Measurements from ENCODE around the gene EED.
A peak's percentile ranks its signal among the peaks of the same experiment; 100 is the strongest.
"Not testable (repeated sequence)": the region's sequence is repeated elsewhere in the genome, so short reads cannot be mapped to it uniquely, and the experiment has no call there.

The EED gene

GRCh38 chr11:86219311-86220193 is 25.0 kb upstream of the EED start:
- no peak for DNase-seq (ENCODE audit: low read depth)

DNA sequence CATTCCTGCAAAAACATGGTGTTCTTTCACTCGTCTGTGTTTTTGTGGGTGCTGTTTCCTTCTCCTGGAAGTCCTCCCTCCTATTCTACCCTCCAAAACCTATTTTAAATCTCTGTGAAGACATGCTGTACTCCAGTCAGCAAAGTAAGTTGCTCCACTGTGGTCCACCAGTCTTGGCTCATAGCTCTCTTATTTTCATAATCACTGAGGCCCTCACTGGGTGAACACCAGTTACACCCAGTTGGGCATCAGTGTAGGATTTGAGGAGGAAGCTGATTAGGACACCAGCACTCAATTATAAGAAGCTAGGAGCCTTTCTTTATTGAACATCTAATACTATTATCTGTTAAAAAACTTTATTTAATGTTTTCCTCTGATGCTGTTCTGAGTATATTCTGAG is 23.9 kb upstream of the EED start:
- DNase-seq (ENCODE audit: low read depth): no peak

DNA sequence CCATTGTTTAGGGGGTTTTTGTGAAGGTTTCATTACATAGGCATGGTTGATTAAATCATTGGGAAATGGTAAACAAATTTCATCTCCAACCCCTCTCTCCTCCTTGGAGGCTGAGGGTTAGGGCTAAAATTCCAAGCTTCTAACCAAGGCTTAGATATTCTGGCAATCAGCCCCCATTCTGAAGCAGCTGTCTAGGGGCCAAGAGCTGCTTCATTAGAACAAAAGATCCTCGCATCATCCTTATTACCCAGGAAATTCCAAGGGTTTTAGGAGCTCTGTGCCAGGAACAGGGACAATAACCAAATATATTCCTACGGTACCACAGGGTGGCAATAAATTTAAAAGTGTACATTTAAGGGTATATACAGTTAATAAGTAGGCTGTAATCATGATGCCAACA is 22.5 kb upstream of the EED start:
- DNase-seq (ENCODE audit: low read depth): no peak

DNA sequence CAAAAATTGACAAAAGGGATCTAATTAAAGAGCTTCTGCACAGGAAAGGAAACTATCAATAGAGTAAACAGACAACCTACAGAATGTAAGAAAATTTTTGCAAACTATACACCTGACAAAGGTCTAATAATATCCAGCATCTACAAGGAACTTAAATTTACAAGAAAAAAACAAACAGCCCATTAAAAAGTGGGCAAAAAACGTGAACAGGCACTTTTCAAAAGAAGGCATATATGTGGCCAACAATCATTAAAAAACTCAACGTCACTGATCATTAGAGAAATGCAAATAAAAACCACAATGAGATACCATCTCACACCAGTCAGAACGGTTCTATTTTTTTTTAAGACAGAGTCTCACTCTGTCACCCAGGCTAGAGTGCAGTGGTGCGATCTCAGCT is 20.0 kb upstream of the EED start:
- DNase-seq (ENCODE audit: low read depth): not testable (repeated sequence)

DNA sequence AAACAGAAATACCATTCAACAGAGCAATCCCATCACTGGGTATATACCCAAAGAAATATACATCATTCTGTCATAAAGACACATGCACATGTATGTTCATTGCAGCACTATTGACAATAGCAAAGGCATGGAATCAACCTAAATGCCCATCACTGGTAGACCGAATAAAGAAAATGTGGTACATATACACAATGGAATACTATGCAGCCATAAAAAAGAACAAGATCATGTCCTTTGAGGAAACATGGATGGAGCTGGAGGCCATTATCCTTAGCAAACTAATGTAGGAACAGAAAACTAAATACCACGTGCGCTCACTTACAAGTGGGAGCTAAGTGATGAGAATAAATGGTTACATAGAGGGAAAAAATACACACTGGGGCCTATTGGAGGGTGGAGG is 19.2 kb upstream of the EED start:
- not testable (repeated sequence) for DNase-seq (ENCODE audit: low read depth)

- no peak for DNase-seq (ENCODE audit: low read depth)
Observed at GRCh38 chr11:86228269-86229038, 16.1 kb upstream of the EED start.

DNA sequence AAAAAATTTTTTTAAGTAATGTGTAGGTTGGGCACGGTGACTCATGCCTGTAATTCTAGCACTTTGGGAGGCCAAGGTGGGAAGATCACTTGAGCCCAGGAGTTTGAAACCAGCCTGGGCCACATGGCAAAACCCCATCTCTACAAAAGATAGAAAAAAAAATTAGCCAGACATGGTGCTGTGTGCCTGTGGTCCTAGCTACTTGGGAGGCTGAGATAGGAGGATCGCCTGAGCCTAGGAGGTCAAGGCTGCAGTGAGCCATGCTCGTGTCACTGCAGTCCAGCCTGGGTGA is 15.6 kb upstream of the EED start:
- not testable (repeated sequence) for DNase-seq (ENCODE audit: low read depth)

DNA sequence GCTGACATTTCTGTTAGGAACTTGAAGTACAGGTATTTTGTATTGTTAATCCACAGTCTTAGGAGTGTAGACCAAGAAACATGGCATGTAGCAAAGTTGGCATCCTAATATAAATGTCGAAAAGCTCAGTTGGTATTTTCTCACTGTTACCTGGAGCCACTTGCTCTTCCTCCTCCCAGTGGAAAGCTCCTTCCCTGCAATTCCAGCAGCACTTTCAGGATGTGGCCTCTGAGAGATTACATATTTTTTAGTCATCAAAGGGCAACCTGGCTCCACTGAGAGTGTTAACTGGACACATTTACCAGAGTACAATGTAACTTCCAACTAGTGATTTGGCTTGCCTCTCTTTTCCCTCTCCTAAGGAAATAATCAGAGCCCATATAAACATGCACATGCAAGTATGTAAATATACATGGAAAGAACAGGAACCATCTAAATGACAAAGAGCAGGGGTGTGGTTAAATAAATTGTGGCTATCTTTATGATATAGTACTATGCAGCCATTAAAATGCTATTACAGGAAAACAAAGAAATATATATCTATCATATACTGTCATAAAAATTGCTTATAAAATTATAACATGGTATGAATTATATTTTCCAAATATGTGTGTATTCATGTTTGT is 14.3 kb upstream of the EED start:
- no peak for DNase-seq (ENCODE audit: low read depth)

GRCh38 chr11:86230921-86231434 is 13.6 kb upstream of the EED start:
- peak; percentile 23 for DNase-seq (ENCODE audit: low read depth)

- no peak for DNase-seq (ENCODE audit: low read depth)
Observed at GRCh38 chr11:86232556-86232955, 12.0 kb upstream of the EED start.

- DNase-seq (ENCODE audit: low read depth): no peak
Observed at GRCh38 chr11:86234831-86235461, 9.6 kb upstream of the EED start.

- DNase-seq (ENCODE audit: low read depth): no peak
Observed at GRCh38 chr11:86237267-86237804, 7.2 kb upstream of the EED start.

- no peak for DNase-seq (ENCODE audit: low read depth)
Observed at GRCh38 chr11:86240164-86240563, 4.4 kb upstream of the EED start.

DNA sequence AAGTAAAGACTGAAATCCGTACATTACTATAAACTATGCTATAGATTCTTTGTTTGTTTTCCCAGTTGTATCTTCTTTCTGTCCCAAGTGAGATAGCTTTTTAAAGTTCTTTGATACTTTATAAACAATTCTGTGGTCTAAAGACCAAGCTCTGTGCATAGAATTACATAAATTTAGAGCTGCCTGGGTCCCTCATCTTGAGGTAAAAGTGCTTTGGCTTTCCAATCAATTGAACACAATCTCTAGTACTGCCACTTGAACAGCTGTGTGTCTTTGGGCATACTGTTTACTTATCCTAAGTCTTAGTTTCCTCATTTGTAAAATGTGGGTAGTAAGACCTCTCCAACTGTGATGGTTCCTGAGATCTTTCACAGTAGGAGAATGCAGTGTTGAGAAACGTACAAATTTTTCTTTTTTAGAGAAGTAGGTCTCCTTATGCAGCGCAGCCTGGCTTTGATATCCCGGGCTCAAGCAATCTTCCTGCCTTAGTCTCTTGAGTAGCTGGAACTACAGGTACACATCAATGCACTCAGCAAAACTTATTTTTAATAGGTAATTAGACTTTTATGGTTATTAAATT is 2.5 kb upstream of the EED start:
- DNase-seq (ENCODE audit: low read depth): no peak

DNA sequence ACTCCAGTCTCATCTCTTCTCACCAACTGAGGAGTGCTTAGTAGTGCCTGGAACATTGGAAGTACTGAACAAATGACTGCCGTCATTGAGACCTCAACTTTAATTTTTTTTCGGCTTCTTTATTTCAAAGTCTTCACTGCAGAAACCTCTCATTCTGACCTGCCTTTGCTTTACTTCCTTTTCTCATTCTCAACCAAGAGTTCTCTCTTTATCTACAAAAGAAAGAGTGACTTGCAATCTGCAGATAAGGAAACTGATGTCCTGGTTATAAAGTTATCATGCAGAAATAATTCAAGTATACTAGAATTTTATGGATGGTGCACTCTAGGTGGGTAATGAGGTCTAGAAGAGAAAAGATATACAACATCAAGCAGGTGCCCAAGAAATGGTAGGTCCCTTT is 1.2 kb upstream of the EED start:
- no peak for DNase-seq (ENCODE audit: low read depth)

DNA sequence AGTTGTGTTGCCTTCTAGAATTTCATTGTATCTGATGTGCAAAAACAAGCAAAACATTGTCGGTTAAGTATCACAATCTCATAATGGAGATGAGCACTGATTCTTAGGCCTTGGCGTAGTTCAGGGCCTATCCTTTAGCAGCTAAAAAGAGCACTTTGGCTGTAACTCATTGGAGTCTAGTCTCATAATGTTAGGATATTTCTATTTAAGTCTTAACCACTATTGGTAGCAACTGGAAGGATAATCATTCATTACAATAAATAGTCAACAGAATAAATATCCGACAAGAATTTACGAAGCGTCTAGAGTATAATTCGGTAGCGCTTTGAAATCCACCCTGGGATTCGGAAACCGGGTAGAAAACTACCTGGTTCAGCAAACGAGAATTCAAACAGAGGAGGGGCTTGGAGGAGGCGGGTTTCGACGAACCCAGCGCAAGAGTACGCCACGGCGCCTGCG is 461 bp upstream of the EED start:
- DNase-seq (ENCODE audit: low read depth): peak; percentile 81

DNA sequence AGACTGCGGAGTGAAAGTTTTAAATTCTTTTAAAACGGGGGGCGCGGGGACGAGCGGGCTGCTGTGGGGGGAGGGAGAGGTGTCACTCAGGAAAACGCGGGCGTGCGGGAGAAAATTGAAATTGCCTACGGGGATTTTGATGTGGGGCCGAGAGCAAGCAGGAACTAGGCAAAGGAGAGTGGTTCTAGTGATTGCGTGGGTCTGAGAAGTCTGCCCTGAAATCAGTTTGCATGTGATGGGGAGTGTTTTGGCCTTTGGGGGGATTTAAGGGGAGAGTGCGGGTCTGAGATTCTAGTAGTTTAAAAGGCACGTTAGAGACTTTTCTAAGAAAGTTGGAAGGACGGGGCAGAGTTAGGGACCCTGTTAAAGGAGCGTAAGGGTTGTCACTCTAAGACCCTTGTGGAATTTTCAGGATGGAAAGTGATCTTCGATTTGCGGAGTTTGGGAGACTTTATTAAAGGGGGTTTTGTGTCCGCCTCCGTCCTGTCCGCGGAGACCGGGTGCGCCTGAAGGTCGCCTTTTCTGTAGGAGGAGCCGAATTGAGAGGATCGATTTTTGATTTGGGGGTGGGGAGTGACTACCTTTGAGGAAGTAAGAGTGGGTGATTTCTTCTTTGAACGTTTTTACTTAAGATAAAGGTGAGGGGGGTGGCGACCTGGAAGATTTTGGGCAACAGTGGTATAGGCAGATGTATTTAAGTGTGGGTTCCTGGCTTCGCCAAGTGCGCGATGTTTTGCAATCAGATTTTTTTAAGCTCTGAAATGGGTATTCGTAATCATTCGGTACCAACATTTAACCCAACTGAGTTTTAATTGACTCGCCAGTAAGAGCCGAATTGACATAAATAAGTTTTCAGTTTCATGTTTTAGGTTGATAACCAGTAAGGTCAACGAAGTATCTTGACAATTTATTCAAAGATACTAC is 1.1 kb downstream of the EED start:
- DNase-seq (ENCODE audit: low read depth): peak; percentile 13

GRCh38 chr11:86246293-86246675 is 1.7 kb downstream of the EED start:
- DNase-seq (ENCODE audit: low read depth): no peak

- no peak for DNase-seq (ENCODE audit: low read depth)
Observed at GRCh38 chr11:86247608-86248007, 3.1 kb downstream of the EED start.

DNA sequence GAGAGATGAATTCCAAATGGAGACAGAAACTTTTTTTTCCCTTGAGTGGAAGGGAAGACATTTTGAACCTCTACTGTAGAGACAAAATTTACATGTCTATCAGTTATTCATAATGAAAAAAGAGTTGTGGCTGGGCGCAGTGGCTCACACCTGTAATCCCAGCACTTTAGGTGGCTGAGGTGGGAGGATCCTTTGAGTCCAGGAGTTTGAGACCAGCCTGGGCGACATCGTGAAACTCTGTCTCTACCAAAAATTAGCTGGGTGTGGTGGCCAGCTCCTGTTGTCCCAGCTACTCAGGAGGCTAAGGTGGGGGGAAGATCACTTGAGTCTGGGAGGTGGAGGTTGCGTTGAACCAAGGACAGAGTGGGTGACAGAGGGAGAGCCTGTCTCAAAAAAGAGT is 4.1 kb downstream of the EED start:
- no peak for DNase-seq (ENCODE audit: low read depth)

Data from fibroblast of gingiva (primary cell).